ENCODE measurements around the gene ST14.

The ST14 gene

DNA sequence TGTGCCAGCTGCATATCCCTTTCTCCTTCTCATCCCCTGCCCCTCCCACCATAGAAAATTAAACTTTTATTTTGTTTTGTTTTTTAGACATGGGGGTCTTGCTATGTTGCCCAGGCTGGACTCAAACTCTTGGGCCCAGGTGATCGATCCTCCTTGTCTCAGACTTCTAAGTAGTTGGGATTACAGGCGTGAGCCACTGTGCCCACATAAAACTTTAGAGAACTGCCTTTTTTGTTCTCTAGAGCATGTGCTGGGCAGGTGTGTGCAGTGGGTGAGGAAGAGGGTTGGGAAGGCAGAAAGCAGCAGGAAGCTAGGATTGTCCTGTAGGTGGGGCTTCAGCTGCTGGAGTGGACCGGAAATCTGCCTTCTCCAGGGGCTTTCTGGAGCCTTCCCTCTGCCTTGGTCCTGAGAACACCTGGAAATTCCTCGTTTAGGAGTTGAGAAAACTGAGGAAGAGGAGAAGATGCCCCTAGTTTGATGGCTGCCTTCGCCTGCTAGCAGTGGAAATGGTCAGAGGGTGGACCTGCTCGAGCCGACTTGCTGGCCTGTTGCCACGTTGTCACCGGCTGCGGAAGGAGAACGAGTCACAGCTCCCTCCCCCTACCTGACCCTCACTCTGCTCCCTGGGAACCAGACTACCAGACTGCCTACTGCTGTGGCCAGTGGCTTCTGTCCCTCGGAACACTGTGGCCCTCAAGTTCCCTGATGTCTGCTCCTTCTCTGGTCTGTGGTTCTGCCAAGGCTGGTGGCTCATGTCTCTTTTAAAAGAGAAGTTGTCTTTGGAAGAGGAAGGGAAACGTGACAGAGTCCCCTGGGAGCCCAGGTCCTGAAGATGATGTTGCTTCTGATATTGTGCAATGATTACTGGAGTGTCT lies 4.0 kb downstream of the ST14 start:
- H3K36me3 ChIP-seq, result no peaks in the 10 kb centered on the region
- peak in 1 of 2 donors; percentile 45 for DNase-seq
- no peak overlapping the region for H3K27ac ChIP-seq
- intact Hi-C loops (cut with DNase I; ENCODE audit: low total_unique reads), result no loop called here
- no peak overlapping the region for H3K4me3 ChIP-seq
- TF ChIP-seq, protein P1, sequence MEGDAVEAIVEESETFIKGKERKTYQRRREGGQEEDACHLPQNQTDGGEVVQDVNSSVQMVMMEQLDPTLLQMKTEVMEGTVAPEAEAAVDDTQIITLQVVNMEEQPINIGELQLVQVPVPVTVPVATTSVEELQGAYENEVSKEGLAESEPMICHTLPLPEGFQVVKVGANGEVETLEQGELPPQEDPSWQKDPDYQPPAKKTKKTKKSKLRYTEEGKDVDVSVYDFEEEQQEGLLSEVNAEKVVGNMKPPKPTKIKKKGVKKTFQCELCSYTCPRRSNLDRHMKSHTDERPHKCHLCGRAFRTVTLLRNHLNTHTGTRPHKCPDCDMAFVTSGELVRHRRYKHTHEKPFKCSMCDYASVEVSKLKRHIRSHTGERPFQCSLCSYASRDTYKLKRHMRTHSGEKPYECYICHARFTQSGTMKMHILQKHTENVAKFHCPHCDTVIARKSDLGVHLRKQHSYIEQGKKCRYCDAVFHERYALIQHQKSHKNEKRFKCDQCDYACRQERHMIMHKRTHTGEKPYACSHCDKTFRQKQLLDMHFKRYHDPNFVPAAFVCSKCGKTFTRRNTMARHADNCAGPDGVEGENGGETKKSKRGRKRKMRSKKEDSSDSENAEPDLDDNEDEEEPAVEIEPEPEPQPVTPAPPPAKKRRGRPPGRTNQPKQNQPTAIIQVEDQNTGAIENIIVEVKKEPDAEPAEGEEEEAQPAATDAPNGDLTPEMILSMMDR (IDR thresholded peaks at IDR 0.05), result no peak
- peaks cover 0 to 62% of the 10 kb centered on the region in 2 donors for H3K27me3 ChIP-seq
- no peaks in the 10 kb centered on the region for H3K9me3 ChIP-seq
- peaks cover 0 to 20% (median 14%) of the 10 kb centered on the region in 4 donors for H3K4me1 ChIP-seq

DNA sequence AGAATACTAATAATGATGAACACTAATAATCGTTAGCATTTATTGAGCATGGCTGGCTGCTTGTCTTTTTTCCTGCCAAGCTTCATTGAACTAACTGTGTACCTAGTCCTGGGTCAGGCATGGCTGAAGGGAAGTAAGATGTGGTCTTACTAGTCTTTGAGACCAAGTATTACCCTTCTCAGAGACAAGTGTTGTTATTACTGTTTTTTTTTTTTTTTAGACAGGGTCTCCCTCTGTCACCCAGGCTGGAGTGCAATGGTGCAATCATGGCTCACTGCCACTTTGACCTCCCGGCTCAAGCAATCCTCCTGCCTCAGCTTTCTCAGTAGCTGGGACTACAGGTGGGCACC lies 4.6 kb downstream of the ST14 start:
- Histone ChIP-seq H3K9me3 (no peaks in the 10 kb centered on the region), H3K4me1 (peaks cover 0 to 19% (median 14%) of the 10 kb centered on the region in 4 donors), H3K27me3 (peaks cover 0 to 58% of the 10 kb centered on the region in 2 donors), H3K27ac (no peak overlapping the region), H3K4me3 (no peak overlapping the region), H3K36me3 (no peaks in the 10 kb centered on the region)
- no peak for DNase-seq
- intact Hi-C loops (cut with DNase I; ENCODE audit: low total_unique reads), result no loop called here
- TF ChIP-seq, protein P1 (IDR thresholded peaks at IDR 0.05), result no peak

DNA sequence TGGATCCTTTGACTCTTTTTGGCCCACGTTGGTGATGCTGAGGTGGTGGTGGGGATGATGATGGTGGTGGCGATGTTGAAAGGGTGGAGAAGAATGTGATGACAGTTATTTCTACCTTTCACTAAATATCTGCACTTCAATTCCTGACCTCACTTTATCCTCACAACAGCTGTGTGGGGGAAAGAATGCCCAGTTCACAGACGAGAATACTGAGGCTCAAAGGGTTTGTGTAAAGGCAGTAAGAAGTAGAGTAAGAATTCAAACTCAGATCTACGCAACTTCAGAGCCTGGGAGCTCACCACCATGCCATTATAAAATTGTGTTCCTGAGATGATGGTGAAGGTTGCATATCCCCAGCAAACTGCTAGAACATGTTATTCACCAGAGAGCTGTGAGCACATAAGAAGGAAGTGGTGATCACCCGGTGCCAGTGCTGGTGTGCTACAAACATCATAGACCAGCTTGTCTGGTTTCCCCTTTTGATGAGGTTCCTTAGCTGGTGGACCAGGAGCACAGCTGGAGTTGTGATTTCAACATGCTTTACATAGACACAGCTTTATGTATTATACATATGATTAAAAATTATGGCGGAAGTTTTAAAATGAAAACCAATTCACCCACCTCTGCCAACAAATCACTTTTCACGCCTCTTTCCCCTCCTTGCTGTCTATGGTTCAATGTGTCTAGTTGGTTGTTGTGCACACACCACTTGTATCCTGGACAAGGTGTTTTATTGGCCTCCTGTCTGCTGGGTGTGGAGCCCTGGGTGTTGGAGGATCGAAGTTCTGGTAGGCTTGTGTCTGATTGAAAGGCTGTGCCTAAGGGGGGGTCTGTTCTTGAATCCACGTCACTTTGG lies 6.2 kb downstream of the ST14 start:
- peak in 1 of 2 donors; percentile 53 for DNase-seq
- H3K27ac ChIP-seq, result no peak overlapping the region
- intact Hi-C loops (cut with DNase I; ENCODE audit: low total_unique reads), result no loop called here
- H3K27me3 ChIP-seq, result peaks cover 0 to 41% of the 10 kb centered on the region in 2 donors
- no peaks in the 10 kb centered on the region for H3K36me3 ChIP-seq
- H3K4me1 ChIP-seq, result peaks cover 0 to 6% (median 1%) of the 10 kb centered on the region in 4 donors
- no peak overlapping the region for H3K4me3 ChIP-seq
- no peaks in the 10 kb centered on the region for H3K9me3 ChIP-seq
- TF ChIP-seq, protein P1 (IDR thresholded peaks at IDR 0.05), result no peak

DNA sequence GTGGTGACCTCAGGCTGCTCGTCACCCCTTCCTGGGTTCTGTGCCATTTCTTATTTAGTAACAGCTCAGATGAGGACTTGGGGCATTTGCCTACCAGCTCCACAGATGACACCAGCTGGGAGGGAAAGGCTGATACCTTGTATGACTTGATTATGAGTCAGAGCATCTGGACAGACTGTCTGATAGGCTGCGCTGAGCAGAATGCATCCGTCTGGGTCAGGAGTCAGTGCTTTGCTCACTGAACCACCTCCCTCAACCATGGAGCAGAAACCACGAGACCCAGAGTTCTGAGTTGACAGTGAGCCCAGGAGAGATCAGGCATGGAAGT lies 6.8 kb downstream of the ST14 start:
- Histone ChIP-seq H3K36me3 (no peaks in the 10 kb centered on the region), H3K9me3 (no peaks in the 10 kb centered on the region), H3K27ac (no peak overlapping the region), H3K4me1 (peaks cover 0 to 2% (median under 1%) of the 10 kb centered on the region in 4 donors), H3K4me3 (no peak overlapping the region), H3K27me3 (peaks cover 0 to 35% of the 10 kb centered on the region in 2 donors)
- no peak for DNase-seq
- intact Hi-C loops (cut with DNase I; ENCODE audit: low total_unique reads), result no loop called here
- TF ChIP-seq, protein P1 (IDR thresholded peaks at IDR 0.05), result no peak

DNA sequence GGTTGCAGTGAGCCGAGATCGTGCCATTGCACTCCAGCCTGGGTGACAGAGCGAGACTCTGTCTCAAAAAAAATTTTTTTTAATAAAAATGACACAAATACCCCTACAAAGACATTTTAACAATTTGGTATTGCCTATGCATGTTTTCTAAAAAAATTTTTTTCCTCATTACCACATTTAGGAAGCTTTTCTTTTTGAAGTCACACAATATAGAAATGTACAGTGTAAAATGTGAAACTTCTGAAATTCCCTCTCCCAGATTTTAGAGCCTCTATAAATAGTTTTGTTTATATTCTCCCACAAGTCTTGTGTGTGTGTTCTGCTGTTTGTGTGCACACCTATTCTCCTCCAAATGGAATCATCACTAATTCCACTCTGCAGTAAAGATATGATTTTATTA lies 7.6 kb downstream of the ST14 start:
- Histone ChIP-seq H3K4me3 (no peak overlapping the region), H3K4me1 (peaks cover 0 to 2% (median 0%) of the 10 kb centered on the region in 4 donors), H3K27me3 (peaks cover 0 to 28% of the 10 kb centered on the region in 2 donors), H3K9me3 (no peaks in the 10 kb centered on the region), H3K27ac (no peak overlapping the region), H3K36me3 (no peaks in the 10 kb centered on the region)
- DNase-seq, result no peak
- intact Hi-C loops (cut with DNase I; ENCODE audit: low total_unique reads), result no loop called here
- TF ChIP-seq, protein P1 (IDR thresholded peaks at IDR 0.05), result no peak
